Renal cortical epithelial cell (primary cell): Measurements from ENCODE around the gene RIN3. TPM values are rescaled to one million over a fixed set of nuclear protein-coding genes. Genes with fewer than 3 reads are reported as not detected.
A peak's percentile ranks its signal among the peaks of the same experiment; 100 is the strongest.
"Not testable (repeated sequence)": the region's sequence is repeated elsewhere in the genome, so short reads cannot be mapped to it uniquely, and the experiment has no call there.

Experiments
- DNase-seq: peaks from one replicate; pipeline ENCODE4 v3.0.0-alpha.2; 2011; ENCODE audit warnings: low read depth
- total RNA-seq: library from RNA; depleted of rRNA; stranded (reverse); fragments of >200 nt; gene quantifications from 2 replicates; pipeline ENCODE4 v1.2.3, GENCODE V29; 2014

The RIN3 gene
- total RNA-seq, 1 donor from 2014 or later, result 8.5 TPM

- DNase-seq, result no peak
Observed at GRCh38 chr14:92624764-92625163, 111.2 kb downstream of the RIN3 start.

GRCh38 chr14:92625213-92625612, 111.6 kb downstream of the RIN3 start:
- peak; percentile 94 for DNase-seq

- no peak for DNase-seq
Observed at GRCh38 chr14:92626041-92626440, 112.5 kb downstream of the RIN3 start.

GRCh38 chr14:92627707-92628215, 114.2 kb downstream of the RIN3 start:
- no peak for DNase-seq

GRCh38 chr14:92628636-92629035, 115.1 kb downstream of the RIN3 start:
- no peak for DNase-seq

- no peak for DNase-seq
Observed at GRCh38 chr14:92630367-92630766, 116.8 kb downstream of the RIN3 start.

- DNase-seq, result no peak
Observed at GRCh38 chr14:92631098-92631497, 117.5 kb downstream of the RIN3 start.

GRCh38 chr14:92632546-92633273, 119.1 kb downstream of the RIN3 start:
- DNase-seq, result no peak

GRCh38 chr14:92633274-92633616, 119.7 kb downstream of the RIN3 start:
- no peak for DNase-seq

- DNase-seq, result no peak
Observed at GRCh38 chr14:92633724-92634123, 120.1 kb downstream of the RIN3 start.

- DNase-seq, result peak; percentile 39
Observed at GRCh38 chr14:92635031-92635430, 121.5 kb downstream of the RIN3 start.

- no peak for DNase-seq
Observed at GRCh38 chr14:92635896-92636295, 122.3 kb downstream of the RIN3 start.

- DNase-seq, result no peak
Observed at GRCh38 chr14:92637228-92637627, 123.6 kb downstream of the RIN3 start.

GRCh38 chr14:92637864-92638263, 124.3 kb downstream of the RIN3 start:
- no peak for DNase-seq

- DNase-seq, result no peak
Observed at GRCh38 chr14:92638266-92638665, 124.7 kb downstream of the RIN3 start.

- no peak for DNase-seq
Observed at GRCh38 chr14:92638904-92639303, 125.3 kb downstream of the RIN3 start.

- DNase-seq, result not testable (repeated sequence)
Observed at GRCh38 chr14:92639472-92640117, 126.0 kb downstream of the RIN3 start.

- no peak for DNase-seq
Observed at GRCh38 chr14:92641306-92641705, 127.7 kb downstream of the RIN3 start.

- peak; percentile 78 for DNase-seq
Observed at GRCh38 chr14:92644171-92644969, 130.8 kb downstream of the RIN3 start.

- DNase-seq, result no peak
Observed at GRCh38 chr14:92644970-92645515, 131.5 kb downstream of the RIN3 start.

GRCh38 chr14:92645841-92646478, 132.4 kb downstream of the RIN3 start:
- no peak for DNase-seq
